GM19025 (cell line): Measurements from ENCODE around the gene RAB29.
"Not testable (repeated sequence)": the region's sequence is repeated elsewhere in the genome, so short reads cannot be mapped to it uniquely, and the experiment has no call there.

ENCODE experiments used
- ATAC-seq: cut with Tn5 transposase; IDR thresholded peaks from one replicate; pipeline ENCODE4 v1.9.1; 2021; ENCODE audit warnings: mild to moderate bottlenecking, low read depth, moderate library complexity; ENCODE audit not compliant: unreplicated experiment

RAB29 gene, protein sequence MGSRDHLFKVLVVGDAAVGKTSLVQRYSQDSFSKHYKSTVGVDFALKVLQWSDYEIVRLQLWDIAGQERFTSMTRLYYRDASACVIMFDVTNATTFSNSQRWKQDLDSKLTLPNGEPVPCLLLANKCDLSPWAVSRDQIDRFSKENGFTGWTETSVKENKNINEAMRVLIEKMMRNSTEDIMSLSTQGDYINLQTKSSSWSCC

GRCh38 chr1:205775015-205775716 lies at the start of gene RAB29:
RAB29 (minus strand) TSS chr1:205775482; CDS start chr1:205774956, 526 bp downstream.
- peak; percentile 68 for ATAC-seq

GRCh38 chr1:205824180-205824579 lies 48.9 kb upstream of the RAB29 start:
- no peak for ATAC-seq

DNA sequence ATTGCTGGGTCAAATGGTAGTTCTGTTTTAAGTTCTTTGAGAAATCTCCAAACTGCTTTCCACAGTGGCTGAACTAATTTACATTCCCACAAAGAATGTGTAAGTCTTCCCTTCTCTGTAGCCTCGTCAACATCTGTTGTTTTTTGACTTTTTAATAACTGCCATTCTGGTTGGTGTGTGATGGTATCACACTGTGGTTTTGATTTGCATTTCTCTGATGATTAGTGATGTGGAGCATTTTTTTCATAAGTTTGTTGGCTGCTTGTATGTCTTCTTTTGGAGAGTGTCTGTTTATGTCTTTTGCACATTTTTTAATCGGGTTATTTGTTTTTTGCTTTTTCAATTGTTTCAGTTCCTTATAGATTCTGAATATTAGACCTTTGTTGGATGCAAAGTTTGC lies 48.0 kb upstream of the RAB29 start:
- not testable (repeated sequence) for ATAC-seq

DNA sequence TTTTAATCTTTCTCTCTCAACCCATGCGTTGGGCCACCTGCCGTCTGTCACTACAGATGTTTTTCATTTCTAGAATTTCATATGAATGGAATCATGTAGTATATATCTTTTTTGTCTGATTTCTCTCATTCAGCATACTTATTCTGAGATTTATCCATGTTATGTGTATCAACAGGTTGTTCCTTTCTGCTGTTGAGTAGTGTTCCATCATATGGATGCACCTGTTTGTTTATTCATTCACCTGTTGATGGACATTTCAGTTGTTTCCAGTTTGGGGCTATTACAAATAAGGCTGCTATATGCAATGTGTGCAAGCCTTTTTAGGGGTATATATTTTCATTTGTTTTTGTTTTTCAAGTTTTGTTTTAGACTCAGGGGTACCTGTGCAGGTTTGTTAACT lies 47.1 kb upstream of the RAB29 start:
- ATAC-seq = no peak

- ATAC-seq = no peak
Measured at GRCh38 chr1:205817988-205818387, 42.7 kb upstream of the RAB29 start.

- ATAC-seq = no peak
Measured at GRCh38 chr1:205817364-205817763, 42.1 kb upstream of the RAB29 start.

- no peak for ATAC-seq
Measured at GRCh38 chr1:205813755-205814058, 38.4 kb upstream of the RAB29 start.

DNA sequence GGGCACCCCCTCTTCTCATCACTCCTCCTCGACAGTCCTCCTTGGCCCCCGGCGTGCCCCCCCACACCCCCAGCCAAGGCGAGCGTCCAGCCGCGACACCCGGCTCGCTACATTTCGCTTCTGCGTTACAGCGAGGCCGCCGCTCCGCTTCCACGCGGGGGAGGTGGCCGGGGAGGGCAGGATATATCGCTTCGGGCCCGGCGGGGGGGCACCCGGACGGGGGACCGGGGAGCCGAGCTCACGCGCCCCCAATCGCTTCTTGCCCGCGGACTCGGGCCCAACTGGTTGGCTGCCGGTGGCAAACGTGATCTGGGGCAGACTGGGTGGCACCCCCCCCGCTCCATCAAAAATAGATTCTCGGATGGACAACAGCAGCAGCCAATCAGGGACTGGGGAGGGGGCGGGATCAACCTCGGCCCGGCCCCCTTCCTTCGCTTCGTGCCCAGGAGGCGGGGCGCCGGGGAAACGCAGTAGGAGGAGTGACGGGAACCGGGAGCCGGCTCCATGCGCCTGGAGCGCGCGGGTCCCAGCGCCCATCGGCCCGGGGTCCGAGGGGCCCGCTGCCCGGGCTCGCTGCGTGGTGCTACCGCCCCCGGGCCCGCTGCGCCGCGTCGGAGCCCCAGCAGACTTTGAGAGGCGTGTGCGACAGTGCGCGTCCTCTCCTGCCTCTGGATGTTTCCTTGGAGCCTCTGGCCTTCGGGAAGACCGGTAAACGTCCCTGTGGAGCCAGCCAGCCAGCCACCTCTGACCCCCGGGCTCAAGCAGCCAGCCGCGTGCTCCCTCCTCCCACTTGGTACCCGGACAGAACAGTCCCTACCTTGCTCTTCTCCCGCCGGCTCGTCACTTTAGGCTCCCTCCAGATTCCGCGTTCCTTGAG lies 37.8 kb upstream of the RAB29 start, which contains the start of gene SLC41A1:
Gene SLC41A1 (minus strand): TSS at position 321 of the 877 bp plus-strand sequence. CDS start 2,757 bp downstream, outside the sequence.
- ATAC-seq = peak; percentile 90

DNA sequence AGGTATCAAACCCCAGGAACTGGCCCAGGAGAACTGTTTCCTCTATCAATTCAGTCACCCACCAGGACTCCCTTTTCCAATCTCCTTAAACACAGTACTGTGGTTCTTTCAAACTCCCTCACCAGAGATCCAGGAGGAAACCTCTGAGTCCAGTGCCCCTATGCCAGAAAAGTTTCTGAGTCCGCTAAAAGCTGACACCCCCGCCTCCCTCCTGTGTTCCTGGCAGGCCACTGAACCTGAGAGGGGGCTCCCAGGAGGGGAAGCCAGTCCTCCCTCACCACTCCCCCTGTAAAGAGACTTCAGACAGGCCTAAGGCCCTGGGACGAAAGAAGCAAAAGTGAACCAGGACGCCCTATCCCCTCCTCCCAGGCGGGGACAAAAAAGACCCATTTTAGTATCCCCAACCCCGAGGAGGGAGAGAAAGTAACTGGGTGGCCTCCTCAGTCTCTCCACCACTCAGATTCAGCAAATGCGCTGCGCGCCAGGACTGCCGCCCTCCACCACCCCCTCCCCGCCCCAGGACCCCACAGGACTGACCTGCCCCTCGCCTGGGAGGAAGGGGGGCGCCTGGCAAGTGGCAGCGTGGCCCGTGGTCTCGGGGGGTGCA lies 37.1 kb upstream of the RAB29 start:
- no peak for ATAC-seq

GRCh38 chr1:205811660-205812059 lies 36.4 kb upstream of the RAB29 start:
- ATAC-seq = no peak

GRCh38 chr1:205810448-205811157 lies 35.3 kb upstream of the RAB29 start:
- ATAC-seq = no peak

DNA sequence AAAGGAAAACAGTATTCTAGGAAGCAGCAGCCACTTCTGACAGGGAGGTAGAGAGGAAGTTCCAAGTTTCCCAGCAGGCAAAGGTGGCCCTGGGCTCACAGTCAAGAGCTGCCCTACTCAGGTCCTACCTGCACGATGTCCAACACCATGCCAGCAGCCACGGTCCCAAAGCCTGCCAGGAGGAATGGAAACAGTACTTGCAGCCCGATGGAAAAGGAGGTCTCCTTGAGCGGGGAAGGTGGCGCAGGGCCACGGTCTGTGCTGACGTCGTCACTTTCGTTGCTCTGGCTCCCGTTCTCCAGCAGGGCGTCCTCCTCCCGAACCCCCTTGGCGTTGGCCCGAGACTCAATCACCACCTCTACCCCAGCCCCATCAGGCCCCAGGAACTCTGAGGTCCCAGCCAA lies 34.7 kb upstream of the RAB29 start:
- ATAC-seq = no peak

- no peak for ATAC-seq
Measured at GRCh38 chr1:205809469-205809868, 34.2 kb upstream of the RAB29 start.

GRCh38 chr1:205805082-205805711 lies 29.9 kb upstream of the RAB29 start:
- no peak for ATAC-seq

DNA sequence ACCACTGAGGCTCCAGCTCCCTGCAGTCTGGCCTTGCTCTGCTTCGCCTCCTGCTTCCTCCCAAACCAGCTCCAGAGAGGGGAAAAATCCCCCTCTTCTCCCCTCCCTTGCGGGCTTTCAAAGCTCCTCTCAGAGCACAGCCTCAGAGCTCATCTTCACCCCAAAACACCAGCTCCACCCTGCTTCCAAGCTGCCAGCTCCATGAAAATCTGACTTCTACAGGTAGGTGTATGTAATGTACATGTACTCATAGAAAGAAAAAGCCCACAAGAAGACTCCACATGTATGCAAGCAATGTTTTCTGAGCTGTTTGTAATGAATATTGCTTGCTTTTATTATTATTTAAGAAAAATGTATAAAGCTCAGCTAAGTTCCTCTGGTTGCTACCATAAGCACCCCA lies 29.3 kb upstream of the RAB29 start:
- ATAC-seq = no peak

GRCh38 chr1:205803986-205804385 lies 28.7 kb upstream of the RAB29 start:
- no peak for ATAC-seq

DNA sequence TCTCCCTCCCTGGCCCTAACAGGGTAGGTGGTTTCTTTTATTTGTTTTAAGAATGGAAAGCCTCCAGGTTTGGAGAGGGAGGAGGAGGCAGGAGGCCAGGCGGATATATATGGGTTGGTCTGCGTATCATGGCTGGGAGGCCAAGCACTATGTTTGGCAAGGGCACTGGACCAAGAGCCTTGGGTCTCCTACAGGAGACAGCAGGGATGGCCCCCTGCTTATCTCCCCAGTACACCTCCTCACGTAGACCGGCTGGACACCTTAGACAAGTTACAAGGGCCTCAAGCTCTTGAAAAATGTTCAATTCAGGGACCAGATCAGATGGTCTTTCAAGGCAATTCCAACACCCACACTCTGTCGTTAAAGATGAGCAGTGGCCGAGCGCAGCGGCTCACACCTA lies 26.8 kb upstream of the RAB29 start:
- ATAC-seq = no peak

DNA sequence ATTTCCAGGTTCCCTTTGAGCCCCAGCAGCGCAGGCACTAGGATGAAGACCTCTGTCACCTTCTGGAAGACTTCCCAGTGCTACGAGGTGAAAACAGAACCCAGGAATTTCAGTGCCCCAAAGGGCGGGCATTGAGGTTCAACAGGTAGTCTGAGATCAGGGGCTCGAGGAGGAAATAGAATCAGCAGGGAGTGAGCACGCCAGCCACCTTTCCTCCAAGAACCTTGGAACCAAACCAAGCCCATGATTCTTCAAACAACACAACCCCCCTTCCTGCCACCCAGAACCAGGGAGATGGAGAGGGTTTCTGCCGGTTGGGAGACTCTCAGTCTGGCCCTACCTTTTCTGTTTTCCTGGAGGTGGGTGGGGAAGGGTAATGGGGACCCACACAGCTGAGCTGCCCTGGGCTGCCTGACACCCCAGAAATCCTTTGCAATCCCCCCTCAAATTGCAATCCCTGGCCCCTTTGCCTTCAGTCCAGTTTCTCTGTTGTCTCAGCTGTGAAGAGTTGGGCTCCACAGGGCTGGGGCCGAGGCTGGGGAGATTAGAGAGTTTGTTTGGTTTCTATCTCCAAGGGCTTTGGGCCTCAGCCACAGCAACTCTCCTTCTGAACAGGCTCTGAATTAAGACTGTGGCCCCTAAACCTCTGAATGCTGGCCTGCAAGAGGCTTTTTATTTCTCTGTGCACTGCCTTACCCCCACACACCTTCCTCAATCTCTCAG lies 25.9 kb upstream of the RAB29 start:
- no peak for ATAC-seq

GRCh38 chr1:205800427-205800826 lies 25.1 kb upstream of the RAB29 start:
- ATAC-seq = no peak
